HEK293T (cell line): ENCODE measurements around the gene KIF18A.

Source experiments
- CTCF ChIA-PET: fragments of 350-600 bp; formaldehyde crosslinking; extraction: SDS; loops from one replicate; lab custom pipeline; 2021; ENCODE audit warnings: antibody characterized with exemption, inconsistent platforms; lab: Yijun Ruan, JAX
- POLR2A ChIA-PET: fragments of 350-600 bp; formaldehyde crosslinking; extraction: SDS; loops from one replicate; lab custom pipeline; 2020; ENCODE audit warnings: antibody characterized with exemption, inconsistent platforms; lab: Yijun Ruan, JAX
- DNase-seq: peaks from one replicate; pipeline ENCODE4 v3.0.0; 2012; ENCODE audit warnings: mixed read lengths; ENCODE audit errors: extremely low spot score
- ARNT ChIP-seq: fragments of 450-650 bp; IDR thresholded peaks from 2 replicates; pipeline ENCODE4 v1.6.1; 2017; ENCODE audit warnings: mild to moderate bottlenecking
- BHLHE40 ChIP-seq: fragments of 450-650 bp; IDR thresholded peaks from 2 replicates; pipeline ENCODE4 v1.6.1; 2016; ENCODE audit warnings: mild to moderate bottlenecking, moderate library complexity, borderline replicate concordance
- CTBP1 ChIP-seq: fragments of 450-650 bp; IDR thresholded peaks from 2 replicates; pipeline ENCODE4 v1.6.1; 2016; ENCODE audit warnings: borderline replicate concordance
- ELF4 ChIP-seq: fragments of 450-650 bp; IDR thresholded peaks from 2 replicates; pipeline ENCODE4 v1.6.1; 2017; ENCODE audit warnings: antibody characterized with exemption
- FOXA1 ChIP-seq: fragments of 450-650 bp; IDR thresholded peaks from 2 replicates; pipeline ENCODE4 v1.6.1; 2016; ENCODE audit warnings: mild to moderate bottlenecking
- FOXK2 ChIP-seq: fragments of 450-650 bp; IDR thresholded peaks from 2 replicates; pipeline ENCODE4 v1.6.1; 2016; ENCODE audit warnings: mild to moderate bottlenecking
- FOXM1 ChIP-seq: fragments of 450-650 bp; IDR thresholded peaks from 2 replicates; pipeline ENCODE4 v1.6.1; 2017; ENCODE audit warnings: mild to moderate bottlenecking, borderline replicate concordance
- HDGF ChIP-seq: fragments of 450-650 bp; IDR thresholded peaks from 2 replicates; pipeline ENCODE4 v1.6.1; 2017; ENCODE audit warnings: antibody characterized with exemption, borderline replicate concordance
- L3MBTL2 ChIP-seq: fragments of 450-650 bp; conservative IDR thresholded peaks from 2 replicates; pipeline ENCODE4 v1.6.1; 2016; ENCODE audit warnings: mild to moderate bottlenecking
- LEF1 ChIP-seq: fragments of 450-650 bp; IDR thresholded peaks from 2 replicates; pipeline ENCODE4 v1.6.1; 2017; ENCODE audit warnings: mild to moderate bottlenecking, borderline replicate concordance
- NFRKB ChIP-seq: fragments of 450-650 bp; IDR thresholded peaks from 2 replicates; pipeline ENCODE4 v1.6.1; 2016; ENCODE audit warnings: mild to moderate bottlenecking, moderate library complexity
- PKNOX1 ChIP-seq: fragments of 450-650 bp; IDR thresholded peaks from 2 replicates; pipeline ENCODE4 v1.6.1; 2016
- SP1 ChIP-seq: fragments of 450-650 bp; IDR thresholded peaks from 2 replicates; pipeline ENCODE4 v1.6.1; 2017
- SUZ12 ChIP-seq: fragments of 450-650 bp; IDR thresholded peaks from 2 replicates; pipeline ENCODE4 v1.6.1; 2016; ENCODE audit warnings: mild to moderate bottlenecking
- TARDBP ChIP-seq: fragments of 450-650 bp; IDR thresholded peaks from 2 replicates; pipeline ENCODE4 v1.6.1; 2016
- ZNF384 ChIP-seq: fragments of 450-650 bp; IDR thresholded peaks from 2 replicates; pipeline ENCODE4 v1.6.1; 2016

The KIF18A gene

GRCh38 chr11:27998552-27998951 is 109.4 kb downstream of the KIF18A start:
- DNase-seq: no peak
- CTCF ChIA-PET: no interaction called here
- TF ChIP-seq HDGF: no peak
- TF ChIP-seq L3MBTL2: no peak
- no peak for TF ChIP-seq FOXK2
- no peak for TF ChIP-seq BHLHE40
- TF ChIP-seq PKNOX1: no peak
- no peak for TF ChIP-seq FOXA1
- TF ChIP-seq ARNT: no peak
- no peak for TF ChIP-seq TARDBP
- TF ChIP-seq NFRKB: no peak
- no peak for TF ChIP-seq SP1
- no peak for TF ChIP-seq ZNF384
- POLR2A ChIA-PET: no interaction called here

GRCh38 chr11:27997344-27997743 is 110.6 kb downstream of the KIF18A start:
- DNase-seq: no peak
- POLR2A ChIA-PET: no interaction called here
- CTCF ChIA-PET: no interaction called here
- no peak for TF ChIP-seq CTBP1
- no peak for TF ChIP-seq SUZ12
- no peak for TF ChIP-seq BHLHE40

- TF ChIP-seq LEF1 (no peak), BHLHE40 (no peak), HDGF (no peak), TARDBP (no peak)
- CTCF ChIA-PET: no interaction called here
- no peak for DNase-seq
- POLR2A ChIA-PET: no interaction called here
Measured at GRCh38 chr11:27996066-27996465, 111.9 kb downstream of the KIF18A start.

- ChIA-PET POLR2A (no interaction called here), CTCF (no interaction called here)
- no peak for DNase-seq
- TF ChIP-seq NFRKB (no peak), ZNF384 (no peak), CTBP1 (no peak), ELF4 (no peak), HDGF (no peak), SP1 (no peak)
Measured at GRCh38 chr11:27995083-27995482, 112.9 kb downstream of the KIF18A start.

- TF ChIP-seq L3MBTL2 (no peak), ELF4 (no peak), LEF1 (no peak), FOXA1 (no peak), ARNT (no peak), FOXK2 (no peak), NFRKB (no peak), TARDBP (no peak), FOXM1 (no peak), SP1 (no peak), PKNOX1 (no peak), SUZ12 (no peak), HDGF (no peak), CTBP1 (no peak), ZNF384 (no peak), BHLHE40 (no peak)
- ChIA-PET POLR2A (no interaction called here), CTCF (interaction anchor here (0.7 kb wide), 1 partner anchor 87 kb away, joined by 3 read pairs; no protein-coding TSS in a partner anchor)
- DNase-seq: no peak
Measured at GRCh38 chr11:27991736-27992135, 116.2 kb downstream of the KIF18A start.

GRCh38 chr11:27977527-27977926 is 130.4 kb downstream of the KIF18A start:
- DNase-seq: no peak
- ChIA-PET POLR2A (no interaction called here), CTCF (no interaction called here)
- no peak for TF ChIP-seq ELF4
- no peak for TF ChIP-seq SP1
- TF ChIP-seq SUZ12: no peak
- TF ChIP-seq PKNOX1: no peak
- TF ChIP-seq HDGF: no peak
- TF ChIP-seq L3MBTL2: no peak
- no peak for TF ChIP-seq NFRKB
- no peak for TF ChIP-seq BHLHE40
- TF ChIP-seq FOXA1: no peak
- no peak for TF ChIP-seq FOXM1
- no peak for TF ChIP-seq ZNF384
- TF ChIP-seq LEF1: no peak
- no peak for TF ChIP-seq TARDBP
- TF ChIP-seq FOXK2: no peak
- TF ChIP-seq CTBP1: no peak
- TF ChIP-seq ARNT: no peak

- TF ChIP-seq FOXM1: no peak
- no peak for TF ChIP-seq PKNOX1
- no peak for TF ChIP-seq ZNF384
- no peak for TF ChIP-seq BHLHE40
- TF ChIP-seq HDGF: no peak
- TF ChIP-seq TARDBP: no peak
- TF ChIP-seq SP1: no peak
- no peak for TF ChIP-seq CTBP1
- TF ChIP-seq SUZ12: no peak
- TF ChIP-seq ARNT: no peak
- no peak for TF ChIP-seq FOXK2
- no peak for TF ChIP-seq NFRKB
- TF ChIP-seq L3MBTL2: no peak
- DNase-seq: no peak
- ChIA-PET POLR2A (no interaction called here), CTCF (interaction anchor here (0.6 kb wide), 1 partner anchor 260 kb away, joined by 3 read pairs; no protein-coding TSS in a partner anchor)
Measured at GRCh38 chr11:27977031-27977430, 130.9 kb downstream of the KIF18A start.
